GM18526 (cell line): ENCODE measurements around the gene LLGL2.

Experiments used
- POLR2A ChIP-seq: IDR thresholded peaks from 3 replicates; pipeline ENCODE4 v1.6.1; 2011; ENCODE audit not compliant: insufficient read length; ENCODE audit errors: extremely low read depth

Gene LLGL2

GRCh38 chr17:75592348-75593020 lies 67.0 kb downstream of the LLGL2 start:
- TF ChIP-seq POLR2A, result no peak

- no peak for TF ChIP-seq POLR2A
These were observed 69.2 kb downstream of the LLGL2 start for GRCh38 chr17:75594499-75595283.

- TF ChIP-seq POLR2A, result no peak
These were observed 69.9 kb downstream of the LLGL2 start for GRCh38 chr17:75595284-75595919.

- TF ChIP-seq POLR2A, result no peak
These were observed 70.4 kb downstream of the LLGL2 start for GRCh38 chr17:75595920-75596313.

- TF ChIP-seq POLR2A, result no peak
These were observed 71.0 kb downstream of the LLGL2 start for GRCh38 chr17:75596320-75597087.

- TF ChIP-seq POLR2A, result no peak
These were observed 75.8 kb downstream of the LLGL2 start for GRCh38 chr17:75601057-75601987.

- no peak for TF ChIP-seq POLR2A
These were observed 77.1 kb downstream of the LLGL2 start for GRCh38 chr17:75602644-75603043.

GRCh38 chr17:75603123-75603522 lies 77.6 kb downstream of the LLGL2 start:
- no peak for TF ChIP-seq POLR2A

- TF ChIP-seq POLR2A, result no peak
These were observed 78.7 kb downstream of the LLGL2 start for GRCh38 chr17:75604034-75604695.

GRCh38 chr17:75605790-75606189 lies 80.3 kb downstream of the LLGL2 start:
- TF ChIP-seq POLR2A, result no peak

- no peak for TF ChIP-seq POLR2A
These were observed 81.6 kb downstream of the LLGL2 start for GRCh38 chr17:75607086-75607485.

- TF ChIP-seq POLR2A, result no peak
These were observed 84.8 kb downstream of the LLGL2 start for GRCh38 chr17:75610103-75610984.
